HG02943 (cell line): Measurements from ENCODE around the gene FGF12.
"Not testable (repeated sequence)": the region's sequence is repeated elsewhere in the genome, so short reads cannot be mapped to it uniquely, and the experiment has no call there.

Experiments used
- ATAC-seq: cut with Tn5 transposase; IDR thresholded peaks from one replicate; pipeline ENCODE4 v1.9.1; 2021; ENCODE audit warnings: mild to moderate bottlenecking, low read depth, moderate library complexity; ENCODE audit not compliant: unreplicated experiment

The FGF12 gene

GRCh38 chr3:192727032-192727847 lies at the start of gene FGF12:
Gene FGF12 (minus strand): TSS chr3:192727541.
- no peak for ATAC-seq

- ATAC-seq: not testable (repeated sequence)
Measured at GRCh38 chr3:192774341-192774740, 47.0 kb upstream of the FGF12 start.

GRCh38 chr3:192772240-192772894 lies 45.0 kb upstream of the FGF12 start:
- no peak for ATAC-seq

DNA sequence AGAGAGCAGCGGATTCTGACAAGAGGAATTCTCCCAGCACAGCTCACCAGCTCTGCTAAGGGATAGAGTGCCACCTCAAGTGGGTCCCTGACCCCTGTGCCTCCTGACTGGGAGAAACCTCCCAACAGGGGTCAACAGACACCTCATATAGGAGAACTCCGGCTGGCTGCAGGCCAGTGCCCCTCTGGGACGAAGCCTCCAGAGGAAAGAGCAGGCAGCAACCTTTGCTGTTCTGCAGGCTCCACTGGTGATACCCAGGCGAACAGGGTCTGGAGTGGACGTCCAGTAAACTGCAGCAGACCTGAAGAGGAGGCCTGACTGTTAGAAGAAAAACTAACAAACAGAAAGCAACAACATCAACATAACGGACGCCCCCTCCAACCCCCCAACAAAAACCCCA lies 31.3 kb upstream of the FGF12 start:
- ATAC-seq: no peak

DNA sequence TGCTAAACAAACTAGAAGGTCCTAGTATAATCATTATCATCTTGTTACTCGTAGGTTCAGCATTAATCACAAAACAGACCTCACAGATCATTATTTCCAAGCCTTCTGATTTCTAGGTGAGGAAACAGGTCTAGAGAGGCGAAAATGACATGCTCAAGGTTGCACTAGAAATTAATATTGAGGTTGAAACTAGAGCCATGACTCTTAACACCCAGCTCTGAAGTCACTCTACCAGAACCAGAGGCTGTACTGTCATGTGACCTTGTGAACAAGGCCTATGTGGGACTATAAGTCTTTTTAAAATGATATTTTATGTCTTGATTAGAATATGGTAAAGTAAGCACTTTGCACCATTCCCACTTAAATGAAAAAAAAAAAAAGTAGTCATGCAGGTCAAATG lies 23.8 kb upstream of the FGF12 start:
- no peak for ATAC-seq

DNA sequence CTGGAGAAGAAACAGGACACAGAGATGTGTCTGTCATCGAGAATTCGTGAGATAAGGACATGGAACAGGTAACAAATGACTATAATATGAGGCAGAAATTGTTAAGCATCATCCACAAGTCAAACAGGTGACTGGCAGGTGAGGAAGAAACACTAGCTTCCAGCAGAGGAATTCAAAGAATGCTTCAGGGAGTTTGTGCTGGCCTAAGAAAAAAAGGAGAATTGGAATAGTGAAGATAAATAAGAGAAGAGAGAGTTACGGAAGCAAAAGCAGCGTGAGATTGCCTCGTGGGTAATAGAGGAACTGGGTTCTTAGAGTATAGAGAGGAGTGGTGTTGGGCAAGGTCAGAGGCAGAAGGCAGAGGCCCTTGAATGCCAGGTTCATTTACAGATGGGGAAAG lies 22.9 kb upstream of the FGF12 start:
- ATAC-seq: no peak

DNA sequence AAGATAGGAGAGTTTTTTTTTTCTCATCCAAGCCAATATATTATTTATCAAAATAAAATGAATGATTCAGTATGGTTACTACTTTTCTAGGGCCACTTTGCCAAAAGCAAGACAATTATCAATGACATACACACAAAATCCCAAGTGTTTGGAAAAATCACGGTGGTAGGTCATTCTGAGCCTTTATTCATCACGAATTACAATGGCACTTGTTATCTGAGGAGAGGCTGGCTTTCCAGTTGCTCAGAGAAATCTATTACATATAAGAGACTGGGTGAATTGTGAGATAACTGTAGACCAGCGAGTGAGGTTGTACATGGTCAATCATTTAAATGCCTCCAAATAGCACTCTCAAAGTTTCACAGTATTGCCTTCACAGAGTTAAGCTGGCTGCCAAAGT lies 20.4 kb upstream of the FGF12 start:
- ATAC-seq: no peak

- ATAC-seq: no peak
Measured at GRCh38 chr3:192747145-192747544, 19.8 kb upstream of the FGF12 start.

DNA sequence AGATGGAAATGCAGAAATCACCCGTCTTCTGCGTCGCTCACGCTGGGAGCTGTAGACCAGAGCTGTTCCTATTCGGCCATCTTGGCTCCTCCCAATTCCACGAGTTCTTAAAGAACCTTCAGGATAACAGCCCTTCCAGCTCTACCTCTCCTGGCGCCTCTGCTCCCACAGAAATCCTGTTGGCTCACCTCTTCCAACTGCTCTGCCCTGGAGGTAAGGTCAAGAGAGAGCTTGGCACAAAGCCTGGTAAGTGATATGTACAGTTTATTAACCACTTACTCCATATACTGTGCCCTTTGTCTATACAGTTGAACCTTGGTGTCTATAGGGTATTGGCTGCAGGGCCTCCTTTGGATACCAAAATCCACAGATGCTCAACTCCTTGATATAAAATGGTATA lies 17.8 kb upstream of the FGF12 start:
- no peak for ATAC-seq

- ATAC-seq: not testable (repeated sequence)
Measured at GRCh38 chr3:192744604-192745003, 17.3 kb upstream of the FGF12 start.

- ATAC-seq: no peak
Measured at GRCh38 chr3:192737506-192737905, 10.2 kb upstream of the FGF12 start.

DNA sequence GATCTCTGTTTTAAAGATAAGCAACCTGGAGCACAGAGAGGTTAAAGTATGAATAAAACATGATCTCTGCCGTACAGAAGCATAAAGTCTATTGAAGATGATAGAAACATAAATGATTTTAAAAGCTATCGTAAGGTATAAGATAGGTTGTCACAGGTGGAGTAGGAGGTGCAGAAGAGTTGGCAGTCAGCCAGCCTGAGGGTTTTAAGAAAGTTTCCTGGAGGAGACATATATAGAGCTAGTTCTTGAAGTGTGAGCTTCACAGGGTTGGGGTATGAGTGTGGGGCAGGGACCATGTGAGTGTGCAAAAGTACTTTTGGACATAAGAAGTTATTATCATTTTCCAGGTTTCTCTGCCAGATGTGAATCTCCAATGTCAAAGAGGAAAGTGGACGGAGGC lies 3.9 kb upstream of the FGF12 start:
- no peak for ATAC-seq

- no peak for ATAC-seq
Measured at GRCh38 chr3:192726385-192726784, 956 bp downstream of the FGF12 start.

DNA sequence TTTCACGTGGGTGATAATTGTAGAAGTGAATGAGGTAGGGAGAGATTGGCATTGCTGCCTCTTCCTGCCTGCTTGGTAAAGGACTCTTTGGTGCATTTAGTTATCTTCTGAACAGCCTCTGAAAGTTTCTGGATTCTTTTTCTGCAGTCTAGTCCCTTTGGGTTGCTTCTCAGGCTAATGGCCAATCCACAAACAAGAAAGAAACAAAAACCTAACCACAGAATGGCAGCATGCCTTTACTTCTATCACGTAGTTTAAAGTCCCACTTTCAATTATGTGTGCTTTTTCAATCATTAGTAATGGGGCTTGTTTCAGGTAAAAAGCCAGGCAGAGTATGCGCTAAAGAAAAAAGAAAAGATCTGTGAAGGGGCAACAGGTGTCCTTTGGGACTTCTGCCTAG lies 7.4 kb downstream of the FGF12 start:
- ATAC-seq: no peak

GRCh38 chr3:192718156-192718555 lies 9.2 kb downstream of the FGF12 start:
- ATAC-seq: no peak

DNA sequence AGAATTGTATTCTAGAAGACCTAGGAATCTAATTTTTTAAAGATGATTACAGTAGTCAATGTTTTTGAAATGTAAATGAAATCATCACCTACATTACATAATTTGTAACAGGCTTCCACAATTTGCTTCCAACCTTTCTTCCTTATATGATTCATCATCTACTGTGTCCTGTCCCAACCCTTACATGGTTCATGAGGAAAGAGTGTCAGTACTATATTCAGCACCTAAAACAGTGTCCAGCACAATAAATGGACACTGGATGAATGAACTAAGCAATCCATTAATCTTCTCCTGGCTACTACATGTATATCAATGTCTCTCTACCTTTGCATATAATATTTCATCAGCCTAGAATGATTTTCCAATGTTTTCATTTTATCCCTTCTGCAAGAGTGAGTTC lies 12.2 kb downstream of the FGF12 start:
- ATAC-seq: no peak

DNA sequence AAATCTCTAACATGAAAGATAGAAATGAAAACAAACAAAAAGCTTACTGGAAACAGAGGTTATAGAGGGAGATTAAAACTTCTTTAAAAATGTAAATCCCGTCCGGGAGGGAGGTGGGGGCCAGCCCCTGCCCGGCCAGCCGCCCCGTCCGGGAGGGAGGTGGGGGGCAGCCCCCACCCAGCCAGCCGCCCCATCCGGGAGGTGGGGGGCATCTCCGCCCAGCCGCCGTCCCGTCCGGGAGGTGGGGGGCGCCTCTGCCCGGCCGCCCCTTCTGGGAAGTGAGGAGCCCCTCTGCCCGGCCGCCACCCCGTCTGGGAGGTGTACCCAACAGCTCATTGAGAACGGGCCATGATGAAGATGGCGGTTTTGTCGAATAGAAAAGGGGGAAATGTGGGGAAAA lies 16.2 kb downstream of the FGF12 start:
- ATAC-seq: not testable (repeated sequence)

DNA sequence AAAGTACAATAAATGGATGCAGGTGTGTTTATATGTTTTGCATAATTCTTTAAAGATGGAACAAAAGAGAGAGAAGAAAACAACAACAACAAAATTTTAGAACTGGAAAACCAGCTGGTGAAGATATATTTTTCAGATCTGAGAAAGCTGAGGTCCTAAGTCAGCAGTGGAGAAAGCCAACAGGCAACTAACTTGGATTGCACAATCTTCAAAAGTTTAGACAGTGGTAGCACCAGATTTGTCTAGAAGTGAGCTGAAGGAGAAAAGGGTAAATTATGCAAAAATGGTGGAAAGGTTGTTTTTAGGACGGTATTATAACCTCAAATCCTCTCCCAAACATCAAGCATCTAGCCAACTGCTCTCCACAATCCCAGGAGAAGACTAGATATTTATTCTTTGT lies 17.0 kb downstream of the FGF12 start:
- no peak for ATAC-seq

GRCh38 chr3:192706272-192706671 lies 21.1 kb downstream of the FGF12 start:
- ATAC-seq: no peak

- no peak for ATAC-seq
Measured at GRCh38 chr3:192700885-192701284, 26.5 kb downstream of the FGF12 start.

- ATAC-seq: no peak
Measured at GRCh38 chr3:192696943-192697587, 30.3 kb downstream of the FGF12 start.
